CD14-positive monocyte (primary cell): ENCODE data around the gene CHN2. TPM values are rescaled to one million over a fixed set of nuclear protein-coding genes. Genes with fewer than 3 reads are reported as not detected.
"Not testable (repeated sequence)": the region's sequence is repeated elsewhere in the genome, so short reads cannot be mapped to it uniquely, and the experiment has no call there.

ENCODE experiments used
- DNase-seq, 3 donors: peaks; one replicate each; pipeline ENCODE4 v3.0.0-alpha.2; 2011 to 2022
- H2AFZ ChIP-seq: 2 replicates; pipeline ENCODE4 v1.6.0; 2012; ENCODE audit warnings: mild to moderate bottlenecking, low read depth, low read length, inconsistent platforms; ENCODE audit not compliant: insufficient read depth, poor library complexity, severe bottlenecking
- H3K27ac ChIP-seq, 2 donors: 1 replicate in 1 of 2; 2 replicates in 1 of 2; pipeline ENCODE4 v1.5.1; 2012 to 2013; ENCODE audit warnings: low read length in 2 of 2, control low read depth in 1 of 2, inconsistent platforms in 1 of 2, low read depth in 1 of 2, mild to moderate bottlenecking in 1 of 2
- H3K27me3 ChIP-seq, 2 donors: one replicate each; pipeline versions ENCODE4 v1.6.0 to v1.6.1; 2011 to 2013; ENCODE audit warnings: low read length in 2 of 2; ENCODE audit not compliant: control insufficient read depth in 2 of 2, insufficient read depth in 2 of 2
- H3K36me3 ChIP-seq, 2 donors: replicated peaks in 1 of 2; 1 replicate in 1 of 2; 2 replicates in 1 of 2; pipeline versions ENCODE4 v1.5.1 to v1.6.1; 2012 to 2013; ENCODE audit warnings: low read length in 2 of 2, control low read depth in 1 of 2, inconsistent platforms in 1 of 2, mild to moderate bottlenecking in 1 of 2; ENCODE audit not compliant: insufficient read depth in 2 of 2, control insufficient read depth in 1 of 2
- H3K4me1 ChIP-seq, 2 donors: 1 replicate in 1 of 2; 2 replicates in 1 of 2; pipeline versions ENCODE4 v1.5.1 to v1.6.1; 2012 to 2013; ENCODE audit warnings: low read length in 2 of 2, control low read depth in 1 of 2, inconsistent platforms in 1 of 2, mild to moderate bottlenecking in 1 of 2, moderate library complexity in 1 of 2; ENCODE audit not compliant: insufficient read depth in 2 of 2, control insufficient read depth in 1 of 2
- H3K4me2 ChIP-seq: replicated peaks from 2 replicates; pipeline ENCODE3; 2012; ENCODE audit warnings: low read length, moderate library complexity, mild to moderate bottlenecking; ENCODE audit not compliant: poor library complexity, severe bottlenecking; ENCODE audit errors: extremely low read depth
- H3K4me3 ChIP-seq, 3 experiments: fragments of 200-600 bp in 1 of 3; sonication (generic) in 1 of 3; replicated peaks in 1 of 3; 1 replicate in 2 of 3; 2 replicates in 1 of 3; pipeline ENCODE4 v1.5.1; 2011 to 2013; ENCODE audit warnings: low read length in 3 of 3, mild to moderate bottlenecking in 3 of 3, control low read depth in 2 of 3, low read depth in 2 of 3, inconsistent platforms in 1 of 3, moderate library complexity in 1 of 3
- H3K79me2 ChIP-seq: 2 replicates; pipeline ENCODE4 v1.6.0; 2012; ENCODE audit warnings: mild to moderate bottlenecking, control low read depth, inconsistent platforms, low read length, moderate library complexity; ENCODE audit not compliant: insufficient read depth
- H3K9ac ChIP-seq: 2 replicates; pipeline ENCODE4 v1.6.0; 2017; ENCODE audit warnings: low read length, mild to moderate bottlenecking; ENCODE audit not compliant: insufficient read depth, poor library complexity, severe bottlenecking
- H3K9me3 ChIP-seq, 2 donors: replicated peaks in 1 of 2; 1 replicate in 1 of 2; 2 replicates in 1 of 2; pipeline versions ENCODE4 v1.5.1 to v1.6.1; 2012 to 2013; ENCODE audit warnings: low read length in 2 of 2, control low read depth in 1 of 2; ENCODE audit not compliant: control insufficient read depth in 1 of 2, insufficient read depth in 1 of 2
- H4K20me1 ChIP-seq: 2 replicates; pipeline ENCODE4 v1.6.0; 2012; ENCODE audit warnings: mild to moderate bottlenecking, low read length, control low read depth, moderate library complexity; ENCODE audit not compliant: insufficient read depth
- H3K27ac Mint-ChIP-seq, 7 donors: one replicate each; pipeline ENCODE4 v1.8.0; 2020; ENCODE audit warnings: mild to moderate bottlenecking in 7 of 7, mixed read lengths in 7 of 7, moderate library complexity in 6 of 7, inconsistent platforms in 2 of 7
- H3K27me3 Mint-ChIP-seq, 3 donors: one replicate each; pipeline ENCODE4 v1.8.0; 2021 to 2022; ENCODE audit warnings: low read depth in 3 of 3, mild to moderate bottlenecking in 3 of 3, mixed read lengths in 3 of 3, moderate library complexity in 3 of 3, inconsistent platforms in 1 of 3
- H3K36me3 Mint-ChIP-seq, 2 donors: one replicate each; pipeline ENCODE4 v1.8.0; 2020; ENCODE audit warnings: mixed read lengths in 2 of 2, inconsistent platforms in 1 of 2, mild to moderate bottlenecking in 1 of 2
- H3K4me1 Mint-ChIP-seq: one replicate; pipeline ENCODE4 v1.8.0; 2020; ENCODE audit warnings: mild to moderate bottlenecking, mixed read lengths
- H3K4me3 Mint-ChIP-seq, 2 donors: one replicate each; pipeline ENCODE4 v1.8.0; 2020; ENCODE audit warnings: mild to moderate bottlenecking in 2 of 2, mixed read lengths in 2 of 2, moderate library complexity in 1 of 2
- H3K9me3 Mint-ChIP-seq, 7 donors: one replicate each; pipeline ENCODE4 v1.8.0; 2020 to 2022; ENCODE audit warnings: mixed read lengths in 7 of 7, mild to moderate bottlenecking in 6 of 7, moderate library complexity in 6 of 7, inconsistent platforms in 2 of 7
- WGBS: methylation state at CpG from one replicate; pipeline ENCODE4 v1.1.5; 2013; ENCODE audit warnings: missing lambda C conversion rate; ENCODE audit not compliant: insufficient coverage; 5-methylcytosine and 5-hydroxymethylcytosine counted together
- intact Hi-C, 2 donors: fragments of 100-400 bp; cut with micrococcal nuclease; formaldehyde crosslinking; loops; one replicate each; pipeline versions ENCODE4 v1.15.0 to v1.15.1; 2023
- polyA plus RNA-seq, 3 donors: library from polyadenylated mRNA; depleted of rRNA in 1 of 3; unstranded in 2 of 3; stranded (reverse) in 1 of 3; fragments of 300-500 nt in 2 of 3; fragments of >200 nt in 1 of 3; fragmentation: Illumina TruSeq in 2 of 3; gene quantifications; 1 replicate in 2 of 3; 2 replicates in 1 of 3; pipeline ENCODE4 v1.2.3, GENCODE V29; 2012 to 2021
- TF ChIP-seq, protein P1 (sequence below): fragments of 200-600 bp; IDR thresholded peaks from one replicate; pipeline ENCODE4 v1.8.0; 2022; ENCODE audit warnings: antibody characterized with exemption, mild to moderate bottlenecking

CHN2 gene
- polyA plus RNA-seq, 3 donors = 26.6 to 66.5 (median 44.8) TPM

DNA sequence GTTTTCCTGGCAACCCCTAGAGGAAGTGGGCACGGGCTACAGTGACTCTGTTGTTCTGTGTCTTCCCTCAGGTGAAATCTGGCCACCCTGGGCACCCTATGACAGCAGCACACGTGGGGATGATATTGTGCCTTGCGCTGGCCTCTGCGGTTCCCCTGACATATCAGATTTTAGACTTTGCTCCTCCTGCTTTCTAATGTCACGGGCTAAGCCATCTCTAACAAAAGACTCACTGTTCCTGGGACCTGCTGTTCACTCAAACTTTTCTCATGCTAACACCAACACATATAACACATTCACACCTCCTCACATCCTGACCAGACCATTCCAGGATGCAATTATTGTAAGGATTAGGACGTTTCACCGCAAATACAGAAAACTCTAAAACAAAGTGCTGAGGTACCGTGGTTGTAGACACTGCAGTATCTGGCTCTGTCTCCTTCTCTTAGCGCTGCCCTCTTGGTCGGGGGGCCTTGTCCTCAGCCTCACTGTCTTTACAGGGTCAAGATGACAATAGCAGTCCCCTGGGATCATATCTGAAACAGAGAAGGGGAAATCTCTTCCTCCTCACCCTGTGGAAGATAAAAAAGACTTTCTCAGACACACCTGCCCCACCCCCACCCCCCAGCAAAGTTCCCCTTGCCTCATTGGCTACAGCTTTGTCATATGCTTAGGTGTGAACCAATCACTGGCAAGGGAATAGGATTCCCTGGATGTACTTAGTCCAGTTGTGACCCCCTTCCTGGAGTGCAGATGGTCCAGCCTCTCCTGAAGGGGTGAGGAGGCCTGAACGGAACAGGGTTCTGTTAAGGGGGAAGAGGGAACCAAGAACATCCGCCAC is 14.1 kb downstream of the CHN2 start:
- H3K79me2 ChIP-seq = peaks cover 13% of the 10 kb centered on the region
- H3K36me3 ChIP-seq = peaks cover 3 to 8% of the 10 kb centered on the region in 2 donors
- H4K20me1 ChIP-seq = peaks cover 87% of the 10 kb centered on the region
- H3K4me3 ChIP-seq = no peak overlapping the region
- no peak overlapping the region for H3K9ac ChIP-seq
- TF ChIP-seq, protein P1, sequence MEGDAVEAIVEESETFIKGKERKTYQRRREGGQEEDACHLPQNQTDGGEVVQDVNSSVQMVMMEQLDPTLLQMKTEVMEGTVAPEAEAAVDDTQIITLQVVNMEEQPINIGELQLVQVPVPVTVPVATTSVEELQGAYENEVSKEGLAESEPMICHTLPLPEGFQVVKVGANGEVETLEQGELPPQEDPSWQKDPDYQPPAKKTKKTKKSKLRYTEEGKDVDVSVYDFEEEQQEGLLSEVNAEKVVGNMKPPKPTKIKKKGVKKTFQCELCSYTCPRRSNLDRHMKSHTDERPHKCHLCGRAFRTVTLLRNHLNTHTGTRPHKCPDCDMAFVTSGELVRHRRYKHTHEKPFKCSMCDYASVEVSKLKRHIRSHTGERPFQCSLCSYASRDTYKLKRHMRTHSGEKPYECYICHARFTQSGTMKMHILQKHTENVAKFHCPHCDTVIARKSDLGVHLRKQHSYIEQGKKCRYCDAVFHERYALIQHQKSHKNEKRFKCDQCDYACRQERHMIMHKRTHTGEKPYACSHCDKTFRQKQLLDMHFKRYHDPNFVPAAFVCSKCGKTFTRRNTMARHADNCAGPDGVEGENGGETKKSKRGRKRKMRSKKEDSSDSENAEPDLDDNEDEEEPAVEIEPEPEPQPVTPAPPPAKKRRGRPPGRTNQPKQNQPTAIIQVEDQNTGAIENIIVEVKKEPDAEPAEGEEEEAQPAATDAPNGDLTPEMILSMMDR = no peak
- Mint-ChIP-seq H3K27ac (peak overlapping the region in 1 of 7 donors; percentile 74), H3K27me3 (peaks cover 0 to 3% (median 0%) of the 10 kb centered on the region in 3 donors), H3K36me3 (peaks cover 17 to 33% of the 10 kb centered on the region in 2 donors), H3K4me1 (peaks cover 38% of the 10 kb centered on the region), H3K4me3 (no peak overlapping the region), H3K9me3 (no peaks in the 10 kb centered on the region)
- H3K9me3 ChIP-seq = no peaks in the 10 kb centered on the region
- no peak overlapping the region for H3K27ac ChIP-seq
- no peak overlapping the region for H3K4me2 ChIP-seq
- no peaks in the 10 kb centered on the region for H3K27me3 ChIP-seq
- DNase-seq = no peak
- intact Hi-C loops = no loop called here
- 70% methylated on average over 7 of the region's 12 CpGs for WGBS
- H3K4me1 ChIP-seq = peaks cover 39 to 47% of the 10 kb centered on the region in 2 donors
- H2AFZ ChIP-seq = no peak overlapping the region

DNA sequence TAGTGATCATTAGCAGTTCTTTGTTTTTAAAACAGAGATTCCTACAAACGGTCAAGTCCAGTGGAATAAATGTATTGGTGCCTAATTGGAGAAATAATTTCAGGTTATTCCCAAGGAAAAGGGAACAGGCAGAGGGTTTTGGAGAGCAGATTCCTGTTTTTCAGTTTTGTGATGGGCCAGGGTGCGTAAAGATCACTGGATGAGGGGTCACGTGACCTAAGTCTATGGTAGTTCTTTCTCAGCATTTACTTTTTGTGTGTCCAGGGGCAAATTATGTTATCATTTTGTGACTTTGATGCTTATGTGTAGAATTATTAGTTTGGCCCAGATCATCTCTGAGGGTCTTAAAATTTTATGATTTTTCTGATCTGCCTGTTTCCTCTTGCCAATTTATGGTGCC is 15.2 kb downstream of the CHN2 start:
- no peak for DNase-seq
- H3K9ac ChIP-seq = no peak overlapping the region
- peaks cover 31% of the 10 kb centered on the region for H3K4me1 Mint-ChIP-seq
- H3K4me2 ChIP-seq = no peak overlapping the region
- no peaks in the 10 kb centered on the region for H3K27me3 ChIP-seq
- H3K27ac Mint-ChIP-seq = no peak overlapping the region
- H3K79me2 ChIP-seq = peaks cover 5% of the 10 kb centered on the region
- peaks cover 25 to 40% of the 10 kb centered on the region in 2 donors for H3K36me3 Mint-ChIP-seq
- no peak overlapping the region for H2AFZ ChIP-seq
- peaks cover 3 to 16% of the 10 kb centered on the region in 2 donors for H3K36me3 ChIP-seq
- no peak overlapping the region for H3K4me3 ChIP-seq
- intact Hi-C loops = no loop called here
- H3K27ac ChIP-seq = no peak overlapping the region
- no peak overlapping the region for H3K4me3 Mint-ChIP-seq
- TF ChIP-seq, protein P1 = no peak
- H3K9me3 Mint-ChIP-seq = no peaks in the 10 kb centered on the region
- peaks cover 91% of the 10 kb centered on the region for H4K20me1 ChIP-seq
- H3K9me3 ChIP-seq = no peaks in the 10 kb centered on the region
- peaks cover 30 to 36% of the 10 kb centered on the region in 2 donors for H3K4me1 ChIP-seq
- peaks cover 0 to 3% (median 0%) of the 10 kb centered on the region in 3 donors for H3K27me3 Mint-ChIP-seq
- WGBS = 100% methylated on average over 2 of the region's 3 CpGs

DNA sequence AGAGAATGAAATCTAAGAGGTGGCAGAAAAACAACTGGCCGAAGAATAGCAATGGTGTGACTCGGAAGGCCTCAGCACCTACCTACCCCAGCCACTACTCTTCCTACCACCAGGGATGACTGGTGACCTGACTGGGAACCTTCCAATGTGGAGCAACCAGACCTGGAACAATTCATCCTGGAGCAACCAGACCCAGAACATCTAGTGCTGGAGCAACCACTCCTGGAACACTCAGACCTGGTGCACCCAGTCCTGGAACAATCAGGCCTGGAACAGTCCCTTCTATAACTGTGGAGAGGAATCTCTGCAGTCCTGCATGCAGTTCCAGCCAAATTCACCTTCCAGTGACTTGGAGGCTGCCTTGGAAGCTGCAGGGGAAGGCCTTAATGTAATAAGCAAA is 18.2 kb downstream of the CHN2 start:
- H3K4me1 Mint-ChIP-seq = peaks cover 16% of the 10 kb centered on the region
- H3K27me3 ChIP-seq, H3K9ac ChIP-seq, H3K27ac ChIP-seq, intact Hi-C loops, H3K4me2 ChIP-seq, H3K9me3 Mint-ChIP-seq, DNase-seq, H3K79me2 ChIP-seq, H3K9me3 ChIP-seq, H3K4me3 Mint-ChIP-seq, H3K4me3 ChIP-seq, H3K27ac Mint-ChIP-seq, H2AFZ ChIP-seq, H3K27me3 Mint-ChIP-seq: not testable (repeated sequence)
- peaks cover 91% of the 10 kb centered on the region for H4K20me1 ChIP-seq
- H3K36me3 Mint-ChIP-seq = peaks cover 29 to 42% of the 10 kb centered on the region in 2 donors
- peaks cover 6 to 14% of the 10 kb centered on the region in 2 donors for H3K4me1 ChIP-seq
- 100% methylated on average over 2 of the region's 2 CpGs for WGBS
- peaks cover 3 to 16% of the 10 kb centered on the region in 2 donors for H3K36me3 ChIP-seq
